GM18508 (cell line): ENCODE results near the gene MCF2L.

Source experiments
- ATAC-seq: cut with Tn5 transposase; IDR thresholded peaks from one replicate; pipeline ENCODE4 v1.9.1; 2021; ENCODE audit warnings: moderate number of reproducible peaks; ENCODE audit not compliant: insufficient read depth, unreplicated experiment

The MCF2L gene

GRCh38 chr13:113058988-113059850 is 90.2 kb downstream of the MCF2L start:
- no peak for ATAC-seq

- no peak for ATAC-seq
These were observed 90.9 kb downstream of the MCF2L start for GRCh38 chr13:113059891-113060290.

- no peak for ATAC-seq
These were observed 91.7 kb downstream of the MCF2L start for GRCh38 chr13:113060557-113061270.

- ATAC-seq, result no peak
These were observed 92.2 kb downstream of the MCF2L start for GRCh38 chr13:113061271-113061625.

GRCh38 chr13:113061796-113062425 is 92.9 kb downstream of the MCF2L start:
- no peak for ATAC-seq

GRCh38 chr13:113062691-113063090 is 93.7 kb downstream of the MCF2L start:
- no peak for ATAC-seq

- ATAC-seq, result no peak
These were observed 94.1 kb downstream of the MCF2L start for GRCh38 chr13:113063091-113063491.

GRCh38 chr13:113064000-113064533 is 95.1 kb downstream of the MCF2L start:
- ATAC-seq, result no peak

- no peak for ATAC-seq
These were observed 95.8 kb downstream of the MCF2L start for GRCh38 chr13:113064534-113065405.

- no peak for ATAC-seq
These were observed 96.6 kb downstream of the MCF2L start for GRCh38 chr13:113065406-113066141.

- no peak for ATAC-seq
These were observed 97.1 kb downstream of the MCF2L start for GRCh38 chr13:113066142-113066455.

- no peak for ATAC-seq
These were observed 97.7 kb downstream of the MCF2L start for GRCh38 chr13:113066746-113067145.

- ATAC-seq, result no peak
These were observed 101.1 kb downstream of the MCF2L start for GRCh38 chr13:113069861-113070805.

- no peak for ATAC-seq
These were observed 101.8 kb downstream of the MCF2L start for GRCh38 chr13:113070855-113071254.

- ATAC-seq, result no peak
These were observed 103.4 kb downstream of the MCF2L start for GRCh38 chr13:113072376-113072775.

- no peak for ATAC-seq
These were observed 104.9 kb downstream of the MCF2L start for GRCh38 chr13:113073942-113074341.

- no peak for ATAC-seq
These were observed 105.4 kb downstream of the MCF2L start for GRCh38 chr13:113074401-113074800.

GRCh38 chr13:113074876-113075275 is 105.9 kb downstream of the MCF2L start:
- no peak for ATAC-seq
